RWPE1 (cell line): Measurements from ENCODE around the gene SCLY.
A peak's percentile ranks its signal among the peaks of the same experiment; 100 is the strongest.

Experiments
- CTCF ChIA-PET: fragments of 350-600 bp; sonication (Branson Sonifier 250); formaldehyde crosslinking; extraction: SDS; loops from one replicate; lab custom pipeline; 2021; lab: Yijun Ruan, JAX
- POLR2A ChIA-PET: fragments of 400-600 bp; formaldehyde crosslinking; extraction: SDS; loops from one replicate; lab custom pipeline; 2020; ENCODE audit warnings: antibody characterized with exemption; ENCODE audit not compliant: low non-redundant PET; lab: Yijun Ruan, JAX
- DNase-seq: peaks from one replicate; pipeline ENCODE4 v3.0.0; 2012; ENCODE audit warnings: low spot score
- H3K27ac ChIP-seq: fragments of 450-650 bp; 2 replicates; pipeline ENCODE4 v1.5.1; 2017
- CTCF ChIP-seq: fragments of 450-650 bp; conservative IDR thresholded peaks from 2 replicates; pipeline ENCODE4 v1.5.1; 2017; ENCODE audit warnings: low read depth, mild to moderate bottlenecking

Gene SCLY

GRCh38 chr2:238021327-238021726, 39.5 kb upstream of the SCLY start:
- DNase-seq = peak; percentile 27
- ChIA-PET POLR2A (no interaction called here), CTCF (no interaction called here)
- no peak overlapping the region; the same call in 1 of the 2 replicates for H3K27ac ChIP-seq
- no peak for TF ChIP-seq CTCF

DNA sequence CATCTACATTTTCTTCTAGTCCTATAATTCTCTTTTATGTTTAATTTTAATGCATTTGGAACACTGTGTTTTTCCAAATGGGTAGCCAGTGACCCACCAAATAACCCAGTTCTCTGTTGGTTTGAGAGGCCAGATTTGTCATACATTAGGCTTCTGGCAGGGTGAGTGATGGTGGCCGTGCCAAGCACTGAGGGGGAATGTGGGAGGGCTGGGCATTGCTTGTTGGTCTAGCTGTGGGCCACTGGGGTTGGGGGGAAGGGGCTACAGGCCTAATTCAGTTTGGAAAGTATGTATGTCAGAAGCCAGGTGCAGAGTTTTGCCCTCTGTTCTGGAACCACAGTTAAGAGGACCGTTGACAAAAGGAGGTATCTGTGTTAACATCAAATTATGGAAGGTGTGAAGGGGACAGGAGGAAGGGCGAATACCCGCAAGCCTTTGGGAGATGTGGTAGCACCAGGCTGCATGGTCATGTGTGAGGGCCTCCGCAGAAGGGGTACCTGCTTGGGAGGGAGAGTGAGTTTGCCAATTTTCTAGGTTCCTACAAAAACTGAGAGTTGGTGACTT, 38.1 kb upstream of the SCLY start:
- POLR2A ChIA-PET = no interaction called here
- CTCF ChIA-PET = interaction anchor here (1.0 kb wide), 1 partner anchor 99 kb away, joined by 4 read pairs; no protein-coding TSS in a partner anchor

DNA sequence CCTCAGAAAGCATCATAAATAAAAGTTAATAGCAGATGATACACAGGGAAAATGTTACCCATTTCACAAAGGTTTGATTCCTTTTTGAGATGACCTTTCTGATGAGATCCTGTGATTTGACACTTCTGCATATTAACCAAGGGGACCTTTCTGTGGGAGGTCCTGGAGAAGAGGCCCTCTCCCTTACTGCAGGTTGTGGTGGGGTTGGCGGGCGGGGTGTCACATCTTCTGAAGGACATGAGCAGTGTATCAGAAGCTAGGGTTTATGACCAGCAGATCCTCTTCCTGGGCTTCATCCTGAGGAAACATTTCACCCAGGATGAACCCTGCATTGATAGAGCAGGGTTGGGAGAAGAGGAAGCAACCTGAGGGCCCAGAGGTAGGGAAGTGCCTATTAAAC, 37.2 kb upstream of the SCLY start:
- CTCF ChIA-PET = no interaction called here
- POLR2A ChIA-PET = no interaction called here
- no peak for DNase-seq
- H3K27ac ChIP-seq = no peak overlapping the region
- TF ChIP-seq CTCF = no peak

More for the DNA sequence above, 38.1 kb upstream of the SCLY start:
- H3K27ac ChIP-seq = no peak overlapping the region
- TF ChIP-seq CTCF = no peak
- no peak for DNase-seq

- no peak for DNase-seq
- no peak for TF ChIP-seq CTCF
- peak overlapping the region; percentile 7; the same call in 1 of the 2 replicates for H3K27ac ChIP-seq
- POLR2A ChIA-PET = no interaction called here
- CTCF ChIA-PET = interaction anchor here (0.9 kb wide), 1 partner anchor 166 kb away, joined by 4 read pairs; no protein-coding TSS in a partner anchor
Observed at GRCh38 chr2:238024986-238025385, 35.8 kb upstream of the SCLY start.

DNA sequence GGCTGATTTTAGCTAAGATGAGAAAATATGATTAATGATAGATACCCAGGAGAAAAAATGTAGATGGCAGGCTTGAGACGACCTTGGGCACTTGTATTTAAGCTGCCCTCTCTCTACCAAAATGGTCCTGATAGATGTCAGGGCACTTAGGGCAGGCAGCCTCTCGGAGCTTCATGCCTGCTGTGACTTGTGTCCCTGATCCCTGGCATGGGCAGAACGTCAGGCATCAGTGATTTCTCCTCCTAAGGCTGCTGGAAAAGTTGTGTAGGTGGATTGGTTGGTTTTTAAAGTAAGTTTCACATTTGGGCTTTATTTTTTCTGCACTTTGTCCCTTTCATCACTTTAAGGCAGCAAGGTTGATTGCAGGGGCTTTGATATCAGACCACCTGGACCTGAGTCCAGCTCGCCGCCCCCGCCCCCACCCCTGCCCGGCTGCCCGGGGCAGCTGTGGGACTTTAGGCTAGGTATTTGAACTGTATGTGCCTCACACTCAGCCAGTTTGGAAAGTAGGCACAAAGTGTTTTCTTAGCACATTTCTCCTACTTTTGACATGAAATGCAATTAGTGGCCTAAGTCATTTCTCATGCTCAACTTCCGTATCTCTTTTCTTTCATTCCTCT, 35.0 kb upstream of the SCLY start:
- TF ChIP-seq CTCF = no peak
- ChIA-PET POLR2A (no interaction called here), CTCF (interaction anchor here (0.9 kb wide), 1 partner anchor 167 kb away, joined by 4 read pairs; no protein-coding TSS in a partner anchor)
- H3K27ac ChIP-seq = no peak overlapping the region
- DNase-seq = no peak

DNA sequence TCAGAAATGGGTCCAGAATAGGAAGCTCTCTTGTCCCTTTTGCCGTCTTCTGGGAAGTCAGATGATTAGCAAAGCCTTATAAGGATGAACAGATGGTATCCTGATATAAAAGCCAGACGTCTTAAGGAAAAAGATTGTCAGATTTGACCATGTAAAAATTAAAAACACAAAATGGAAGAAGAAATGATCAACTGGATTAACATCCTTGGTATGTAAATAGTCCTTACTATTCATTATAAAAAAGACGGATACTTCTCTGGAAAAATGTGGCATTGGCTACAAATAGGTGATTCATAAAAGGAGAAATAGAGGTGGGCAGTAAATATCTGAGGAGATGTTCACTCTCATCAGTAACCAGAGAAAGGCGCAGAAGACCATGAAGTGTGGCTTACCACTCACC, 33.7 kb upstream of the SCLY start:
- no peak for TF ChIP-seq CTCF
- POLR2A ChIA-PET = no interaction called here
- DNase-seq = no peak
- CTCF ChIA-PET = no interaction called here
- H3K27ac ChIP-seq = no peak overlapping the region
